GM18909 (cell line): ENCODE results near the gene ZNF181.

Experiments used
- ATAC-seq: cut with Tn5 transposase; IDR thresholded peaks from one replicate; pipeline ENCODE4 v1.9.1; 2021; ENCODE audit warnings: mild to moderate bottlenecking; ENCODE audit not compliant: unreplicated experiment, poor library complexity

Gene ZNF181

DNA sequence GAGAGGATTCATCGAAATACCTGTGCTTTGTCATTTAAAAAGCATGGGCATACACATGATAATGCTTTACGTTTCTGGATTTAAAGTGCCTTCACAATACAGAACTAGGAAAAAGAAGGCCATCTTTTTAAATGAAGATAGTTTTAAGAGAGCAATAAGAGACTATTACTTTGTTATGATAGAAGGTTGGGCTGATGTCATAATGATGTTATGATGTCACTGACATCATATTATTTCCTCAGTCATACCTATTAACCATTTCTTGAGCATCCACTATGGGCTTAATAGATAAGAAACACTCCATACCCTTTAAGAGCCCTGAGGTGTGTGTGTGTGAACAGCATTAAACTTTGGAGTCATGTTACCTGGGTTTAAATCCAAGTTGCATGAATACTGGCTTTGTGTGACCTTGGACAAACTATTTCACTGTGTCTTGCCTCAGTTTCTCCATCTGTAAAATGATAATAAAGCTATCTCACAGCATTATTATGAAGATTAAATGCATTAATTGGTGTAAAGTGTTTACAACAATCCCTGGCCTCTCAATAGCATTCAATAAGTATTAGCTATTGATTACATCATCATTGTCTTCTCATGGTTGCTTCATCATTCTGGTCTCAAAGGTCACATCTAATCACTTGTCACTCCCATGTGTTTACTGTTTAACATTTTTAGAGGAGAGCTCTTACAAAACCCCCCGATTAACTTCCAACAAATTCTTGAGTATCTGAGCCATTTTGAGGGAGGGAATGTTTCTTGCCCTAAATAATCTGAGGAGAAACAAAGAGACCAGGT lies 11.1 kb downstream of the ZNF181 start:
- no peak for ATAC-seq

DNA sequence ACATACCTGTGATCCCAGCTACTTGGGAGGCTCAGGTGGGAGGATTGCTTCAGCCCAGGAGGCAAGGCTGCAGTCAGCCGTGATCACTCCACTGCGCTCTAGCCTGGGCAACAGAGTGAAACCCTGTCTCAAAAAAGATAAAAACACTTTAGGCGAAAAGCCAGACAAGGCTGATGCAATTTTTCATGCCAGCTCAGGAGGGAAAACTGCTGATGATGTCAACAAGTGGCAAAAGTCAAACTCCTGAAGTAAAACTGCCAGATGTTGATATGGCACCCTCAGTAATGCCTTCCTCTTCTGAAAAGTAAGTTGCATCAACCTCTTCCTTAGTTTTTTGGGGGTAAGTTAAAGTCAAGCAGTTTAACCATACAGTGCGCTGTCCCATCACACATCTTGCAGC lies 23.4 kb downstream of the ZNF181 start:
- ATAC-seq = no peak

DNA sequence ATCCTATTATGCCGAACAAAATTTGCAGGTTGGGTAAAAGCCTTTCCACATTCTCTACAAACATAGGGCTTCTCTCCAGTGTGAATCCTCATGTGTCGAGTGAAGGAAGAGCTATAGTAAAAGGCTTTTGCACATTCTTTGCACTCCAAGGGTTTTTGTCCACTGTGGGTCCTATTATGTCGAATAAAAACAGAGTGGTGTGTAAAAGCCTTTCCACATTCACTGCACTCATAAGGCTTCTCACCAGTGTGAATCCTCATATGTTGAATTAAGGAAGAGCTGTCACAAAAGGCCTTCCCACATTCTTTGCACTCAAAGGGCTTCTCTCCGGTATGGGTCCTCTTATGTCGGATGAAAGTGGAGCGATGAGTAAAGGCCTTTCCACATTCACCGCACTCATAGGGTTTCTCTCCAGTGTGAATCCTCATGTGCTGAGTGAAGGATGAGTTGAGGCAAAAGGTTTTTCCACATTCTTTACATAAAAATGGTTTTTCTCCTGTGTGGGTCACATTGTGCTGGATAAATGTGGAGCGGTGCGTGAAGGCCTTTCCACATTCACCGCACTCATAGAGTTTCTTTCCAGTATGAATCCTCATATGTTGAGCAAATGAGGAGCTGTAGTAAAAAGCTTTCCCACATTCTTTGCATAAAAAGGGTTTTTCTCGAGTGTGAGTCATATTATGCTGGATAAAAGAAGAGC lies 25.3 kb downstream of the ZNF181 start:
- no peak for ATAC-seq

DNA sequence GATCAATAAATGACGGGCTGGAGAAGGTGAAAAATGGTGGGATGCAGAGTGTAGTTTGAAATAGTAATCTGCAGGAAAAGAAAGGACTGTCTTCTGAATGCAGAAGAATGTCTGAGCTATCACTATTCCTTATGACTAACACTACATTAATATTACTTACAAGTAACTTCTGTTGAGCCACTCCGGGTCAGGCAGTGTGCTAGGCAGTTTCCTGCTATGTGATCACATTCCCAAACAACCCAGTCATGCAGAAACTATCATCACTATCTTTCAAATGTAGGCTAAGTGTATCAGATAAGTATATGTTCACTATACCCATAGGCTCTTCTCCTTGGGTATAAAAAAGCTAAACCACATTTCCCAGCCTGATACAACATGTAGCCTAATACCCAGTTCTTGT lies 32.3 kb downstream of the ZNF181 start:
- no peak for ATAC-seq

DNA sequence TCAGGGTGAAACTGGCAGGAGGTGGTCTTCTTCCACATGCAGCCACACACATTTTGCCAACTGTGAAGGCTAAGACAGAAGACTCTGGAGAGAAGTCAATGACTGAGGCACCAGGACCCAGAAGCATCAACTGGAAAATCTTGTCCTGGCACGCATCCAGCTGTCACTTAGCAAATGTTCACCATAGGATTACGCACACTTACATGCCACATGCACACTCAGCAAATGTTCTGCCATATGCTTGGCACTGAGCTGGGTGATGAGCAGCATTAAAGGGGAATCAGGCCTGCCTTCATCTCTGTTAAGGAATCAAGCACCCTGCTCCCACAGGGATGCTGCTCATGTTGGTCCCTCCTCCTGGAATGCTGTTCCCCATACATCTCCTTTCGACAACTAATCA lies 33.9 kb downstream of the ZNF181 start:
- ATAC-seq = no peak

DNA sequence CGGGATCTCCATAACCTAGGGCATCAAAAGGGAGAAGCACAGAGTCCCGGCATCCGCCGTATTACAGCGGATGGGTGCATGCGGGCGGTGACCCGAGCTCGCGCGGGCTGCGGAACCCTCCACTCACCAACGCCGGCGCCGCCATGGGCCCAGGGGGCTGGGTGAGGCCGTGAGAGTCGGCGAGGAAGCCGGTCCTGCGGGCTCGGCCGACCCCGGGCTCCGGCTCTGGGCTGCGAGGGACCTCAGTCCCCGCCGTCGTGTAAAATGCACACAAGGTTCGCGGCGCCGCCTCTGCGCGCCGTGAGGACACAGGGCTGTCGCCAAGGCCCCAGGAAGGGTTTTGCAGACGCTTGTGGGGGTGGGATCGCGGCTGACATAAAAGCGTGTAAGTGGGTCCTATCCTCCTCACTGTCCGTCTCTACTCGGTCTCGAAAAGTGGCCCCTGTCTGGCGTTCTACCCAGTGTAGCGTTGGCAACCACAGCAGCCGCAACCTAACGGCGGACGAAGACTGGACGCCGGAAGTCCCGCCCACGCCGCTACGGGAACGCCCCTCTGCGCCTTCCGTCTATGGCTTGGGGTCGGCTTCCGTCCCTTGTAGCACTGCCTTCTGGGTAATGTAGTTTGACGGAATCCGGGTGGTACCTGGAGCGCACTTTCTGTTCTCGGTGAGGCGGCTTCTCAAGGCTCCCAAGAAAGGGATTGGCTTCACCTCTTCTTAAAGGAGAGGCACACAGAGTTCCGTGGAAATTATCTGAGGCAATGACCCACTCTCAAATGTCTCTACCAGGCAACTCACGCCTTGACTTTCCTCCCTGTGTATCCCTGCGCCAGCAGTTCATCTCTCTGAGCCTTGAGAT lies 38.9 kb downstream of the ZNF181 start, which contains the start of gene ZNF599:
ZNF599 (minus strand) TSS at position 519 of the 858 bp plus-strand sequence; CDS start at position 145, 374 bp downstream.
- ATAC-seq = peak; percentile 95

DNA sequence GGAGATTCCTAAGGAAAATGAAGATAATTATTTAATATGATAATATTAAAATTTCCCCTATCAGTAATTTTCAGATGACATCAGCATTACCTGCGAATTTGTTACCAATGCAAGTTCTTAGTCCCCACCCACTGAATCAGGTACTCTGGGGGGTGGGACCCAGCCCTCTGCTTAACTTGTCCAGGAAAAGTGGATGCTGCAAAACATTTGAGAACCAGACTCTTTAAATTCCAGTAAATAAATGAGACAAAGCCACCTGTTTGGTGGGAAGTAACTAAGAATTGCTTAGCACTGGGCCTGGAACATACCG lies 39.5 kb downstream of the ZNF181 start:
- ATAC-seq = no peak

DNA sequence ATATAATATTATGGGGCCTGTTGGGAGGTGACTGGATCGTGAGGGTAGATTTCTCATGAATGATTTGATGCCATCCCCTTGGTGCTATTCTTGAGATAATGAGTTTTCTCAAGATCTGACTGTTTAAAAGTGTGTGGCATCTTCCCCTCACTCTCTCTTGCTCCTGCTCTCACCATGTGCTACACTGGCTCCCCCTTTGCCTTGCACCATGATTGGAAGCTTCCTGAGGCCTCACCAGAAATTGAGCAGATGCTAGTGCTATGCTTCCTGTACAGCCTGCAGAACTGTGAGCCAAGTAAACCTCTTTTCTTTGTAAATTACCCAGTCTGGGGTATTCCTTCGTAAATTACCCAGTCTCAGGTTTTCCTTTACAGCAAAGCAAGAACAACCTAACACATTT lies 40.8 kb downstream of the ZNF181 start:
- ATAC-seq = no peak

DNA sequence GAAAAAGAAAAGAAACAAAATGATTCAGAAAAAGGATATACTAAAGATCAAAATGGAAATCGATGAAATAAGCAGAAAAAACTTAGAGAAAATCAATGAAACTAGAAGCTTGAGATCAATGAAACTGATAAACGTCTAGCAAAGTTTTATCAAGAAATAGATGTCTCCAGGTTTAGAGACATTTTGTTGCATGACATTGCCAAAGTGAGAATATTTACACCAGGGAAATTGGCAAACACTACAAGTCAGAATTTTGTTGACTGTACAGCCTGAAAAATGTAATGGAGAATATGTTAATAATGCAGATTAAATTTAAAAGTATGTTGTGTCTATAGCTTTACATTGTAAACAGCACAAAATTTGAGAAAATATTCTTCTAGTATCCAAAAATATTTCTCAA lies 44.3 kb downstream of the ZNF181 start:
- no peak for ATAC-seq

DNA sequence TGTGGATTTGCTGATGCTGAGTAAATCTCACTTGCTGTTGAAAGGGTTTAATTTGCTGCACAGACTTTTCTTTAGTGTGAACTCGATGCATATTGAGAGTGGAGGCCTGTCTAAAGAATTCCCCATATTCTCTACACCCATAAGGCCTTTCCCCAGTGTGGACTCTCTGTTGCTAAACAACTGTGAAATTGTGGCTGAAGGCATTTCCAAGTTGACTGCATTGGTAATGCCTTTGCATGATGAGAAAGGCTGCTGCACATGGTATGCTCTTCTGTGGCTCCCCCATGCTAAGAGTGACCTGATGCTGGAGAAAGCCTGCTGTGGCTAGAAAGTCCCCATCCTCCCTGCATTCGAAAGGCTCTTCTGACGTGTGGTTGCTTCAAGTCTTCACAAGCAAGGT lies 45.6 kb downstream of the ZNF181 start:
- no peak for ATAC-seq

DNA sequence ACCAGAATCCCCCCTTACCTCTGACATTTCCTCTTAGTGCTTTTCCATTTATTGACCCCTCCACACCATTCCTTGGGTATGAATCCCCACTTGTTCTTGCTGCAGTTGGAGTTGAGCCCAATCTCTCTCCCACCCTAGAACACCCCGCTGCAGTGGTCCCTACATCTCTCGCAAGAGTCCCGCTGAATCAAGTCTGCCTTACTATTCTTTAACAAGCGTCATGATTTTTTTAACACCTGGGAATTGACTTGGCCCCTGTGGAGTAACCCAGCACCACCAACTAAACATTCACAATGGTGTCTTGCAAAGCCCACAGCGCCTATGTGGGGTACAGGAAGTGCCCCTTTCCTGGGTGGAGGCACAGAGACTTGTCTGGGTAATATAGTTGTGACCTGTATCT lies 52.2 kb downstream of the ZNF181 start:
- ATAC-seq = no peak

DNA sequence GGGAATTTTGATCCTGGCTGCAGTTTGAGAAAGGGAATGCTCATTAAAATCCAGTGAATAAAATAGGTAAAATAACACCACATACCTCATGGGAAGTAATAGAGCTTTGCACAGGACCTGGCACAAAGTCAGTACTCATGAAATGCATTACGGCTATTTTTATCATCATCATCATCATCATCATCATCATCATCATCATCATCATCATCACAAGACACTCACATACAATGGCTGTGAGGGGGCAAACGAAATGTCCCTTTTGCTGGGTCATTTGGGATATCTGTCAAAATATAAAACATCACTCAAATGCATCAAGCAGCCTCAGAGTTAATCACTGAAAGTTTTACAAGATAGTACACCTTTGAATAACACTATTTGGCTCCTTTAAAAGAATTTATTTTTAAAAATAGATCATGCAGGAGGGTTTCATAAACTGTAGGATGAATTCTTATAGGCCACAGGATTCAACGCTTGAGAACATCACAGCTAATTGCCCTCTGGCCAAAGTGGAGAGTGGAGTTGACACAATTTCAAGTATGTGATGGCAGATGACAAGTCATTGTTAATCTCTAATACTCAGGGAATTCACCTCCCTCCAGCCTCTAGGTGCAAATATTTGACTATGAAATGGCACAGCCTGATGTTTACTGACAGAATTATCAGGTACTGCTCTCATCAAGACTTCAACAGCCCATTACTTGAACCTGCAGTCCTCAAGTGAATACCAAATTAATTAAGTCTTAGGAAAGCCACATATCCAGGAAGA lies 53.2 kb downstream of the ZNF181 start:
- no peak for ATAC-seq

DNA sequence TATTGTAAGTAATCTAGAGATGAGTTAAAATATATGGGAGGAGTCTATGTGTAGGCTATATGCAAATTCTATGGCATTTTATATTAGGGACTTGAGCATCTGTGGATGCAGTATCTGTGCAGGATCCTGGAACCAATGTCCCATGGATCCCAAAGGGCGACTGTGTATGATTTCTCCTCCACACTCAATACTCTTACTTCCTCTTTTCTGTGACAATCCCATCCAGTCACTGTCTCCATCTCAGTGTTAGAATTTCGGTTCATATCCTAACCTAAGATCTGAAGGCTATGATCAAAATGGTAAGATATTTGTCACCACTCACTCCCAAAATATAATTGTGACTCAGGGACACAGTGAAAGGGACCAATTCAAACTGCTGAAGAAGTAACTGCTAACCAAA lies 54.0 kb downstream of the ZNF181 start:
- ATAC-seq = no peak

DNA sequence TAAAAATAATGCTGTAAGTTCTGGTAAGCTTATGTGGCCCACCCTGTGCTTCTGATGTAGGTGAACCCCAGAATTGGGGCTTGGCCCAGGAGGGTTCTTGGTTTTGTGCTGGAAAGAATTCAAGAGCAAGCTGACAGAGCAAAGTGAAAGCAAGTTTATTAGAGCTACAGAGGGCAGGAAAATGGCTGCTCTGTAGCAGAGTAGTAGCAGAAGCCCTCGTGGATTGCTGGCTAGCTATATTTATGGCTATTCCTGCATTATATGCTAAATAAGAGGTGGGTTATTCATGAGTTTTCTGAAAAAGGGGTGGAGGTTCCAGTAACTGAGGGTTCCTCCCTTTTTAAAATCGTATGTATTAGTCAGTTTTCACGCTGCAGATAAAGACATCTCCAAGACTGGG lies 59.5 kb downstream of the ZNF181 start:
- no peak for ATAC-seq

DNA sequence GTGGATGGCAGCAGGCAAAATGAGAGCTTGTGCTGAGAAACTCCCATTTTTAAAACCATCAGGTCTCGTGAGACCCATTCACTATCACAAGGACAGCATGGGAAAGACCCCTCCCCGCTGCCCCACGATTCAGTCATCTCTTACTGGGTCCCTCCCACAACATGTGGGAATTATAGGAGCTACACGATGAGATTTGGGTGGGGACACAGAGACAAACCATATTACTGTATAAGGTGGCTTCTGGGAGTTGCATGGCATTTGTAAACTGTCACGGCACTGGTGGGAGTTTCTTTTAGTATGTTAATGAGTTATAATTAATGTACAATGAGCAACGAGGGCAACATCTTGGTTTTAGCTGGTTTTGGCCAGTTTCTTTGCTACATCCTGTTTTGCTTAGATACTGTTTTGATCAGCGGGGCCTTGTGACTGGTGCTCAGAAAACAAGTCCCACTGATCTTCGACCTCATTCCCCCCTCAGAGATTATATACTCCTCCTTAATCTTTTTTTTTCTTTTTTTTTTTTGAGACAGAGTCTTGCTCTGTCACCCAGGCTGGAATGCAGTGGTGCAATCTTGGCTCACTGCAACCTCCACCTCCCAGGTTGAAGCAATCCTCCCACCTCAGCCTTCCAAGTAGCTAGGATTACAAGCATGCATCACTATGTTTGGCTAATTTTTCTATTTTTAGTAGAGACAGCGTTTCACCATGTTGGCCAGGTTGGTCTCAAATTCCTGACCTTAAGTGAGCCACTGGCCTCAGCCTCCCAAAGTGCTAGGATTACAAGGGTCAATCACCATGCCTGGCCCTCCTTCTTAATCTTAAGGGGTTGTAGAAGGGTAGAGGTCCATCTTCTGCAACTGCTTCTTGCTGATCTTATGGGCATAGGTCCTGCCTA lies 60.3 kb downstream of the ZNF181 start:
- ATAC-seq = no peak
